PFSK-1 (cell line): ENCODE results near the gene GBF1.

Source experiments
- FOXP2 ChIP-seq: optimal IDR thresholded peaks from 2 replicates; pipeline ENCODE3; 2011; ENCODE audit warnings: borderline replicate concordance, control low read depth, inconsistent platforms; ENCODE audit not compliant: insufficient read depth; ENCODE audit errors: extremely low read length, extremely low read depth
- POLR2AphosphoS5 ChIP-seq: IDR thresholded peaks from 2 replicates; pipeline ENCODE4 v1.6.1; 2012; ENCODE audit warnings: low read depth, mild to moderate bottlenecking, control low read depth, low read length, moderate library complexity
- REST ChIP-seq, 2 experiments: IDR thresholded peaks; 2 replicates each; pipeline versions ENCODE4 v1.6.1 to v1.8.0; 2011 to 2012; ENCODE audit warnings: low read depth in 2 of 2, low read length in 2 of 2, control low read depth in 1 of 2, inconsistent platforms in 1 of 2, mild to moderate bottlenecking in 1 of 2, moderate library complexity in 1 of 2; ENCODE audit not compliant: insufficient read depth in 1 of 2
- SIN3A ChIP-seq: IDR thresholded peaks from 2 replicates; pipeline ENCODE4 v1.6.1; 2012; ENCODE audit warnings: mild to moderate bottlenecking, low read length, moderate library complexity, borderline replicate concordance; ENCODE audit not compliant: insufficient read depth
- TAF1 ChIP-seq: IDR thresholded peaks from 2 replicates; pipeline ENCODE4 v1.6.1; 2012; ENCODE audit warnings: low read length, control low read depth, borderline replicate concordance; ENCODE audit not compliant: insufficient read depth

GBF1 gene

GRCh38 chr10:102375250-102375649, 129.9 kb downstream of the GBF1 start:
- TF ChIP-seq FOXP2 (no peak), REST (IDR thresholded peaks at IDR 0.05; ENCODE audit: insufficient read depth in 1 of 2, low read depth in 2 of 2, low read length in 2 of 2) (no peak), SIN3A (no peak), POLR2AphosphoS5 (no peak), TAF1 (no peak)

GRCh38 chr10:102375867-102376266, 130.5 kb downstream of the GBF1 start:
- no peak for TF ChIP-seq SIN3A
- TF ChIP-seq REST (IDR thresholded peaks at IDR 0.05; ENCODE audit: insufficient read depth in 1 of 2, low read depth in 2 of 2, low read length in 2 of 2), result no peak
- no peak for TF ChIP-seq FOXP2
- no peak for TF ChIP-seq TAF1
- no peak for TF ChIP-seq POLR2AphosphoS5

GRCh38 chr10:102376901-102377300, 131.6 kb downstream of the GBF1 start:
- TF ChIP-seq POLR2AphosphoS5 (no peak), FOXP2 (no peak), REST (IDR thresholded peaks at IDR 0.05; ENCODE audit: insufficient read depth in 1 of 2, low read depth in 2 of 2, low read length in 2 of 2) (no peak), TAF1 (no peak), SIN3A (no peak)

- no peak for TF ChIP-seq TAF1
- TF ChIP-seq REST (IDR thresholded peaks at IDR 0.05; ENCODE audit: insufficient read depth in 1 of 2, low read depth in 2 of 2, low read length in 2 of 2), result no peak
- no peak for TF ChIP-seq FOXP2
- TF ChIP-seq SIN3A, result no peak
- TF ChIP-seq POLR2AphosphoS5, result no peak
These were observed 134.1 kb downstream of the GBF1 start for GRCh38 chr10:102379383-102379782.

- TF ChIP-seq POLR2AphosphoS5, result no peak
- TF ChIP-seq SIN3A, result no peak
- no peak for TF ChIP-seq FOXP2
- TF ChIP-seq TAF1, result no peak
- TF ChIP-seq REST (IDR thresholded peaks at IDR 0.05; ENCODE audit: insufficient read depth in 1 of 2, low read depth in 2 of 2, low read length in 2 of 2), result no peak
These were observed 136.7 kb downstream of the GBF1 start for GRCh38 chr10:102381983-102382382.
